Endothelial cell of umbilical vein (primary cell): ENCODE results near the gene CDKN2B-AS1. TPM values are rescaled to one million over a fixed set of nuclear protein-coding genes. Genes with fewer than 3 reads are reported as not detected.

ENCODE experiments used
- BruUV-seq: library from RNA; stranded (reverse); fragments of 400-500 nt; replicated peaks from 2 replicates; lab custom pipeline; 2021; lab: Mats Ljungman, UMichigan
- CTCF ChIA-PET: fragments of 300-600, 350-600 bp; sonication (Branson Sonifier 250); formaldehyde crosslinking; loops from one replicate; lab custom pipeline; 2021; ENCODE audit warnings: antibody characterized with exemption, inconsistent platforms; lab: Charles Lee
- POLR2A ChIA-PET: fragments of 300-600, 350-600 bp; sonication (Branson Sonifier 250); formaldehyde crosslinking; loops from one replicate; lab custom pipeline; 2021; ENCODE audit warnings: antibody characterized with exemption, inconsistent platforms; lab: Charles Lee
- DNase-seq: peaks from one replicate; pipeline ENCODE4 v3.0.0-alpha.2; 2011; ENCODE audit warnings: low read depth, low spot score
- FAIRE-seq: peaks from 2 replicates; lab custom pipeline; 2011; peaks lifted over from hg19 to GRCh38; lab: Jason Lieb, UNC
- H2AFZ ChIP-seq: 2 replicates; pipeline ENCODE4 v1.6.0; 2012; ENCODE audit warnings: low read depth, low read length, control low read depth, inconsistent platforms
- H3K27ac ChIP-seq: 2 replicates; pipeline ENCODE4 v1.5.1; 2011; ENCODE audit warnings: low read depth, mild to moderate bottlenecking, control low read depth, low read length, moderate library complexity; ENCODE audit not compliant: insufficient read depth
- H3K27me3 ChIP-seq, 2 experiments: 2 replicates each; pipeline versions ENCODE4 v1.6.0 to v1.6.1; 2011; ENCODE audit warnings: low read length in 2 of 2, mixed read lengths in 1 of 2; ENCODE audit not compliant: control insufficient read depth in 2 of 2, insufficient read depth in 2 of 2
- H3K36me3 ChIP-seq, 2 experiments: 2 replicates in 1 of 2; 3 replicates in 1 of 2; pipeline ENCODE4 v1.5.1; 2011; ENCODE audit warnings: low read length in 2 of 2, mild to moderate bottlenecking in 1 of 2, moderate library complexity in 1 of 2; ENCODE audit not compliant: control insufficient read depth in 2 of 2, insufficient read depth in 2 of 2; ENCODE audit errors: extremely low read depth in 1 of 2
- H3K4me1 ChIP-seq: 3 replicates; pipeline ENCODE4 v1.5.1; 2011; ENCODE audit warnings: mild to moderate bottlenecking, low read length; ENCODE audit not compliant: control insufficient read depth, insufficient read depth; ENCODE audit errors: extremely low read depth
- H3K4me2 ChIP-seq: 2 replicates; pipeline ENCODE4 v1.6.1; 2011; ENCODE audit warnings: low read length, control low read depth, mixed read lengths; ENCODE audit not compliant: insufficient read depth
- H3K4me3 ChIP-seq, 3 experiments: fragments of 200-600 bp in 1 of 3; sonication (generic), shearing (Covaris generic) in 1 of 3; replicated peaks in 1 of 3; 2 replicates each; pipeline ENCODE4 v1.5.1; 2011 to 2016; ENCODE audit warnings: control low read depth in 3 of 3, low read length in 3 of 3, mild to moderate bottlenecking in 2 of 3, inconsistent platforms in 1 of 3, low read depth in 1 of 3, moderate library complexity in 1 of 3; ENCODE audit not compliant: insufficient read depth in 1 of 3
- H3K79me2 ChIP-seq: 2 replicates; pipeline ENCODE4 v1.6.0; 2012; ENCODE audit warnings: low read length, inconsistent platforms; ENCODE audit not compliant: control insufficient read depth, insufficient read depth
- H3K9ac ChIP-seq: replicated peaks from 2 replicates; pipeline ENCODE3; 2011; ENCODE audit warnings: low read length, control low read depth; ENCODE audit not compliant: insufficient read depth; ENCODE audit errors: extremely low read depth
- H3K9me1 ChIP-seq: replicated peaks from 3 replicates; pipeline ENCODE4 v1.6.0; 2011; ENCODE audit warnings: mild to moderate bottlenecking, low read length; ENCODE audit not compliant: control insufficient read depth, insufficient read depth; ENCODE audit errors: extremely low read depth
- H3K9me3 ChIP-seq: replicated peaks from 2 replicates; pipeline ENCODE4 v1.5.1; 2012; ENCODE audit warnings: low read length, inconsistent platforms; ENCODE audit not compliant: control insufficient read depth, insufficient read depth
- H4K20me1 ChIP-seq: replicated peaks from 2 replicates; pipeline ENCODE3; 2011; ENCODE audit warnings: mild to moderate bottlenecking, low read length; ENCODE audit not compliant: control insufficient read depth, insufficient read depth; ENCODE audit errors: extremely low read depth
- EZH2 ChIP-seq: IDR thresholded peaks from 2 replicates; pipeline ENCODE4 v1.6.1; 2012; ENCODE audit warnings: borderline replicate concordance, low read depth, mild to moderate bottlenecking, moderate library complexity, low read length, inconsistent platforms; ENCODE audit not compliant: severe bottlenecking
- FOS ChIP-seq: IDR thresholded peaks from 2 replicates; pipeline ENCODE4 v1.6.1; 2011; ENCODE audit warnings: mild to moderate bottlenecking, low read length, moderate library complexity, borderline replicate concordance; ENCODE audit not compliant: insufficient read depth
- GATA2 ChIP-seq: IDR thresholded peaks from 2 replicates; pipeline ENCODE4 v1.7.0; 2011; ENCODE audit warnings: low read depth, mild to moderate bottlenecking, moderate library complexity, mixed read lengths, low read length; ENCODE audit not compliant: insufficient read length, insufficient read depth
- JUN ChIP-seq: IDR thresholded peaks from 2 replicates; pipeline ENCODE4 v1.6.1; 2011; ENCODE audit warnings: borderline replicate concordance, low read depth; ENCODE audit not compliant: insufficient read length, insufficient read depth
- MYC ChIP-seq: IDR thresholded peaks from one replicate; pipeline ENCODE4 v1.6.1; 2011; ENCODE audit warnings: mild to moderate bottlenecking, low read depth, low read length
- POLR2A ChIP-seq: IDR thresholded peaks from 2 replicates; pipeline ENCODE4 v1.6.1; 2012; ENCODE audit warnings: low read depth, mild to moderate bottlenecking, control low read depth, low read length
- POLR2AphosphoS5 ChIP-seq: IDR thresholded peaks from 2 replicates; pipeline ENCODE4 v1.6.1; 2012; ENCODE audit warnings: low read depth, mild to moderate bottlenecking, control low read depth, low read length, moderate library complexity; ENCODE audit not compliant: insufficient read depth
- dilution Hi-C: fragments of 300-500 bp; cut with MboI; formaldehyde crosslinking; loops from one replicate; pipeline ENCODE4 v1.15.0; 2019; ENCODE audit warnings: low sequenced_read_pairs; ENCODE audit not compliant: extremely low pct_ligation_motif_present
- intact Hi-C: fragments of 100-400 bp; cut with micrococcal nuclease; formaldehyde crosslinking; loops from one replicate; pipeline ENCODE4 v1.10.0; 2022
- polyA plus RNA-seq, 4 experiments: library from polyadenylated mRNA; depleted of rRNA in 3 of 4; stranded (reverse) in 3 of 4; unstranded in 1 of 4; fragments of >200 nt; gene quantifications; 2 replicates each; pipeline versions ENCODE4 v1.2.1 to v1.2.3, GENCODE V29; 2011 to 2012; ENCODE audit warnings: missing spikeins in 1 of 4
- total RNA-seq: library from RNA; stranded (reverse); gene quantifications from 2 replicates; pipeline ENCODE4 v1.2.3, GENCODE V29; 2021
- TF ChIP-seq, protein P1 (sequence below): IDR thresholded peaks from 2 replicates; pipeline ENCODE4 v1.6.1; 2011; ENCODE audit not compliant: insufficient read depth, insufficient read length
- TF ChIP-seq, protein P2 (sequence below), 2 donors: IDR thresholded peaks; 1 replicate in 1 of 2; 2 replicates in 1 of 2; pipeline ENCODE4 v1.5.1; 2011; ENCODE audit warnings: low read length in 2 of 2, mild to moderate bottlenecking in 2 of 2, moderate library complexity in 2 of 2, control low read depth in 1 of 2, inconsistent platforms in 1 of 2, low read depth in 1 of 2; ENCODE audit not compliant: insufficient read depth in 1 of 2; ENCODE audit errors: extremely low read depth in 1 of 2

The CDKN2B-AS1 gene
- total and polyA plus RNA-seq, 2 donors (not counting 3 experiments of a cell fraction or from before 2014, with no cell fraction given), result 0.44 to 1.9 TPM

DNA sequence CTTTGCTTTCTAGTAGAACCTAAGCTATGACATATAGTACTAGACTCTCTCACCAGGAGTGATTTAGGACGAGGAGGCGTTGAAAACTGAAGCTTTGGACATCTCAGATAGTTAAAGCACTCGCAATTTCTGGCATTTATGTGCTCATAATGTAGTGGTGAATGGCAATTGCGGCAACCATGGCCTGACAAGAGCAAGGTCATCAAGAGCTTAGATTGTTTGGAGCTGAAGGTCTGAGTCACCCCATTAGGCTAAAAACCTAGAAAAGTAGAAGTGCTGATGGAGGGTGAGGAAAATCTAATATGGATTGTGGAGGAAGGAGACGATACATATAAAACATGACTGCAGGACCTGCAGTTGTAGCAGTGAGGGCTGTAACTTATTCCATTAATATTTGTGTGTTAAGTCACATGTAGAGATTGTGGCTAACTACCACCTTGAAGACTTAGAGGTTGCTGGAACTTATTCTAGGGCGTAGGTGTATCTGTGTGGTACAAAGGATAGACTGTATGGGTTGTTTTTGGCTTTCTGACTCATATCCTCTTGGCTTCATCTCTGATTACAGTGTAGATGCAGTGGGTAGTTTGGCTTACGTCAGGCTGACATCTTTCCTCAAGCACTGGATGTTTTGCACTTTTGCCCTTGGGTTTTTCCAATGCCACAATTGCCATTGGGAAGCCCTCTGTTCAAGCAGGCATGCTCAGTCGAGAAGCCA is 153.4 kb downstream of the CDKN2B-AS1 start:
- CTCF ChIA-PET, result interaction anchor here (0.7 to 1.5 kb wide), 3 partner anchors 10 to 140 kb away, joined by 3 to 7 read pairs (median 3); no protein-coding TSS in a partner anchor

More for the DNA sequence above, 153.4 kb downstream of the CDKN2B-AS1 start:
- Histone ChIP-seq H4K20me1 (no peaks in the 10 kb centered on the region), H3K9me1 (no peaks in the 10 kb centered on the region), H3K4me1 (peaks cover 33% of the 10 kb centered on the region), H2AFZ (peak overlapping the region; percentile 1), H3K4me3 (no peak overlapping the region), H3K79me2 (no peaks in the 10 kb centered on the region), H3K4me2 (peak overlapping the region; percentile 48), H3K36me3 (no peaks in the 10 kb centered on the region), H3K9me3 (no peaks in the 10 kb centered on the region), H3K27me3 (no peaks in the 10 kb centered on the region), H3K27ac (peak overlapping the region; percentile 49), H3K9ac (no peak overlapping the region)
- dilution Hi-C loops, result no loop called here
- DNase-seq (peak; percentile 69), FAIRE-seq (no peak)
- POLR2A ChIA-PET, result no interaction called here
- no peak for TF ChIP-seq MYC
- TF ChIP-seq POLR2A, result no peak
- TF ChIP-seq, protein P1, sequence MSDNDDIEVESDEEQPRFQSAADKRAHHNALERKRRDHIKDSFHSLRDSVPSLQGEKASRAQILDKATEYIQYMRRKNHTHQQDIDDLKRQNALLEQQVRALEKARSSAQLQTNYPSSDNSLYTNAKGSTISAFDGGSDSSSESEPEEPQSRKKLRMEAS, result no peak
- TF ChIP-seq GATA2, result peak; percentile 38
- peak; percentile 47 for TF ChIP-seq FOS
- TF ChIP-seq POLR2AphosphoS5, result no peak
- peak; percentile 70 for TF ChIP-seq JUN
- TF ChIP-seq, protein P2, sequence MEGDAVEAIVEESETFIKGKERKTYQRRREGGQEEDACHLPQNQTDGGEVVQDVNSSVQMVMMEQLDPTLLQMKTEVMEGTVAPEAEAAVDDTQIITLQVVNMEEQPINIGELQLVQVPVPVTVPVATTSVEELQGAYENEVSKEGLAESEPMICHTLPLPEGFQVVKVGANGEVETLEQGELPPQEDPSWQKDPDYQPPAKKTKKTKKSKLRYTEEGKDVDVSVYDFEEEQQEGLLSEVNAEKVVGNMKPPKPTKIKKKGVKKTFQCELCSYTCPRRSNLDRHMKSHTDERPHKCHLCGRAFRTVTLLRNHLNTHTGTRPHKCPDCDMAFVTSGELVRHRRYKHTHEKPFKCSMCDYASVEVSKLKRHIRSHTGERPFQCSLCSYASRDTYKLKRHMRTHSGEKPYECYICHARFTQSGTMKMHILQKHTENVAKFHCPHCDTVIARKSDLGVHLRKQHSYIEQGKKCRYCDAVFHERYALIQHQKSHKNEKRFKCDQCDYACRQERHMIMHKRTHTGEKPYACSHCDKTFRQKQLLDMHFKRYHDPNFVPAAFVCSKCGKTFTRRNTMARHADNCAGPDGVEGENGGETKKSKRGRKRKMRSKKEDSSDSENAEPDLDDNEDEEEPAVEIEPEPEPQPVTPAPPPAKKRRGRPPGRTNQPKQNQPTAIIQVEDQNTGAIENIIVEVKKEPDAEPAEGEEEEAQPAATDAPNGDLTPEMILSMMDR (IDR thresholded peaks at IDR 0.05; ENCODE audit: extremely low read depth in 1 of 2, insufficient read depth in 1 of 2, low read depth in 1 of 2, low read length in 2 of 2), result no peak
- no peak for TF ChIP-seq EZH2
- BruUV-seq, result TSS peak; percentile 62
- intact Hi-C loops, result loop anchor here (1.0 to 10.0 kb wide), 2 partner anchors 9 to 267 kb away; no protein-coding TSS in a partner anchor
